Measurements from ENCODE around the gene SLC2A11. TPM values are rescaled to one million over a fixed set of nuclear protein-coding genes. Genes with fewer than 3 reads are reported as not detected.

SLC2A11 gene
- total and polyA plus RNA-seq, 2 experiments from 2014 or later: 6.1 to 16.6 TPM

GRCh38 chr22:23836692-23837495, 20.8 kb upstream of the SLC2A11 start:
- in situ Hi-C loops (cut with MboI): no loop called here
- Histone ChIP-seq H3K27ac (no peak overlapping the region), H3K4me1 (ENCODE audit: insufficient read depth) (no peaks in the 10 kb centered on the region), H4K20me1 (ENCODE audit: insufficient read depth) (no peaks in the 10 kb centered on the region), H3K9me3 (ENCODE audit: low read depth) (no peaks in the 10 kb centered on the region), H3K4me2 (ENCODE audit: unreplicated experiment) (no peak overlapping the region), H3K36me3 (ENCODE audit: low read depth) (no peaks in the 10 kb centered on the region), H3K9me2 (ENCODE audit: insufficient read depth) (no peaks in the 10 kb centered on the region), H3K4me3 (no peak overlapping the region), H3F3A (ENCODE audit: insufficient read depth) (no peaks in the 10 kb centered on the region), H3K79me2 (ENCODE audit: insufficient read depth) (peaks cover 7% of the 10 kb centered on the region), H3K27me3 (replicated peaks; ENCODE audit: insufficient read depth) (no peaks in the 10 kb centered on the region), H2AFZ (no peak overlapping the region), H3K9ac (no peak overlapping the region)
- TF ChIP-seq EZH2 (IDR thresholded peaks at IDR 0.05; ENCODE audit: insufficient read depth, poor library complexity, severe bottlenecking): no peak
- TF ChIP-seq EZH2phosphoT487 (IDR thresholded peaks at IDR 0.05; ENCODE audit: insufficient read depth, low read depth): no peak
- DNase-seq: no peak
- 78 to 79% methylated on average over 12 of the region's 12 CpGs for WGBS, 2 experiments (ENCODE audit: low coverage in 1 of 2, low lambda C conversion rate in 2 of 2, missing lambda C conversion rate in 2 of 2)

- Histone ChIP-seq H3K9me3 (ENCODE audit: low read depth) (no peaks in the 10 kb centered on the region), H3K4me2 (ENCODE audit: unreplicated experiment) (no peak overlapping the region), H3K79me2 (ENCODE audit: insufficient read depth) (peaks cover 1% of the 10 kb centered on the region; the same call in 1 of the 2 replicates), H3F3A (ENCODE audit: insufficient read depth) (no peaks in the 10 kb centered on the region), H2AFZ (no peak overlapping the region), H3K9me2 (ENCODE audit: insufficient read depth) (no peaks in the 10 kb centered on the region), H3K4me1 (ENCODE audit: insufficient read depth) (no peaks in the 10 kb centered on the region), H4K20me1 (ENCODE audit: insufficient read depth) (no peaks in the 10 kb centered on the region), H3K27me3 (replicated peaks; ENCODE audit: insufficient read depth) (no peaks in the 10 kb centered on the region), H3K4me3 (no peak overlapping the region), H3K36me3 (ENCODE audit: low read depth) (no peaks in the 10 kb centered on the region), H3K9ac (no peak overlapping the region), H3K27ac (no peak overlapping the region)
- in situ Hi-C loops (cut with MboI): no loop called here
- 94 to 98% methylated on average over 10 to 12 of the region's 12 CpGs for WGBS, 2 experiments (ENCODE audit: low coverage in 1 of 2, low lambda C conversion rate in 2 of 2, missing lambda C conversion rate in 2 of 2)
- DNase-seq: no peak
- TF ChIP-seq EZH2 (IDR thresholded peaks at IDR 0.05; ENCODE audit: insufficient read depth, poor library complexity, severe bottlenecking) (no peak), EZH2phosphoT487 (IDR thresholded peaks at IDR 0.05; ENCODE audit: insufficient read depth, low read depth) (no peak)
Observed at GRCh38 chr22:23837496-23837859, 20.2 kb upstream of the SLC2A11 start.

- WGBS, 2 experiments (ENCODE audit: low coverage in 1 of 2, low lambda C conversion rate in 2 of 2, missing lambda C conversion rate in 2 of 2): 52 to 66% methylated on average over 36 to 41 of the region's 41 CpGs
- no peak overlapping the region for H3K27ac ChIP-seq
- in situ Hi-C loops (cut with MboI): no loop called here
- no peak for TF ChIP-seq EZH2 (IDR thresholded peaks at IDR 0.05; ENCODE audit: insufficient read depth, poor library complexity, severe bottlenecking)
- no peak for TF ChIP-seq EZH2phosphoT487 (IDR thresholded peaks at IDR 0.05; ENCODE audit: insufficient read depth, low read depth)
- no peak overlapping the region for H2AFZ ChIP-seq
- no peaks in the 10 kb centered on the region for H4K20me1 ChIP-seq (ENCODE audit: insufficient read depth)
- H3K27me3 ChIP-seq (replicated peaks; ENCODE audit: insufficient read depth): no peaks in the 10 kb centered on the region
- no peak overlapping the region for H3K4me2 ChIP-seq (ENCODE audit: unreplicated experiment)
- no peaks in the 10 kb centered on the region for H3F3A ChIP-seq (ENCODE audit: insufficient read depth)
- DNase-seq: no peak
- no peaks in the 10 kb centered on the region for H3K79me2 ChIP-seq (ENCODE audit: insufficient read depth)
- H3K4me3 ChIP-seq: no peak overlapping the region
- H3K4me1 ChIP-seq (ENCODE audit: insufficient read depth): no peaks in the 10 kb centered on the region
- H3K9me2 ChIP-seq (ENCODE audit: insufficient read depth): no peaks in the 10 kb centered on the region
- no peaks in the 10 kb centered on the region for H3K36me3 ChIP-seq (ENCODE audit: low read depth)
- no peaks in the 10 kb centered on the region for H3K9me3 ChIP-seq (ENCODE audit: low read depth)
- H3K9ac ChIP-seq: no peak overlapping the region
Observed at GRCh38 chr22:23837911-23838680, 19.6 kb upstream of the SLC2A11 start.

- peak within 1 kb of the TSS; percentile 40 for H2AFZ ChIP-seq
- H3K4me3 ChIP-seq: peak within 1 kb of the TSS; percentile 62
Observed at GRCh38 chr22:23838681-23839468, 18.8 kb upstream of the SLC2A11 start, which contains the start of gene DERL3. DERL3 (minus strand) TSS chr22:23839006; CDS start chr22:23838987, 19 bp downstream.

More at GRCh38 chr22:23838681-23839468, 18.8 kb upstream of the SLC2A11 start, which contains the start of gene DERL3:
- no peaks in the 10 kb centered on the region for H3K36me3 ChIP-seq (ENCODE audit: low read depth)
- no peaks in the 10 kb centered on the region for H4K20me1 ChIP-seq (ENCODE audit: insufficient read depth)
- no peaks in the 10 kb centered on the region for H3K27me3 ChIP-seq (replicated peaks; ENCODE audit: insufficient read depth)
- no peaks in the 10 kb centered on the region for H3K9me2 ChIP-seq (ENCODE audit: insufficient read depth)
- H3F3A ChIP-seq (ENCODE audit: insufficient read depth): no peaks in the 10 kb centered on the region
- WGBS, 2 experiments (ENCODE audit: low coverage in 1 of 2, low lambda C conversion rate in 2 of 2, missing lambda C conversion rate in 2 of 2): 4 to 6% methylated on average over 46 to 69 of the region's 70 CpGs
- 0 out of 2 replicates have a peak within 1 kb of the TSS, but pooled peaks have one; percentile 6 for H3K9ac ChIP-seq
- H3K27ac ChIP-seq: no peak within 1 kb of the TSS
- in situ Hi-C loops (cut with MboI): no loop called here
- no peak for TF ChIP-seq EZH2 (IDR thresholded peaks at IDR 0.05; ENCODE audit: insufficient read depth, poor library complexity, severe bottlenecking)
- no peak for TF ChIP-seq EZH2phosphoT487 (IDR thresholded peaks at IDR 0.05; ENCODE audit: insufficient read depth, low read depth)
- peak within 1 kb of the TSS; percentile 73 for H3K4me2 ChIP-seq (ENCODE audit: unreplicated experiment)
- no peaks in the 10 kb centered on the region for H3K9me3 ChIP-seq (ENCODE audit: low read depth)
- no peaks in the 10 kb centered on the region for H3K79me2 ChIP-seq (ENCODE audit: insufficient read depth)
- no peaks in the 10 kb centered on the region for H3K4me1 ChIP-seq (ENCODE audit: insufficient read depth)
- peak; percentile 94 for DNase-seq

Measured in GM23248 (cell line).